CD4-positive, alpha-beta T cell treated with Interferon gamma for 1 hour (primary cell): ENCODE results near the gene HNRNPM.
A peak's percentile ranks its signal among the peaks of the same experiment; 100 is the strongest.
"Not testable (repeated sequence)": the region's sequence is repeated elsewhere in the genome, so short reads cannot be mapped to it uniquely, and the experiment has no call there.

Experiments used
- DNase-seq: peaks from one replicate; pipeline ENCODE4 v3.0.0-alpha.2; 2020

Gene HNRNPM

DNA sequence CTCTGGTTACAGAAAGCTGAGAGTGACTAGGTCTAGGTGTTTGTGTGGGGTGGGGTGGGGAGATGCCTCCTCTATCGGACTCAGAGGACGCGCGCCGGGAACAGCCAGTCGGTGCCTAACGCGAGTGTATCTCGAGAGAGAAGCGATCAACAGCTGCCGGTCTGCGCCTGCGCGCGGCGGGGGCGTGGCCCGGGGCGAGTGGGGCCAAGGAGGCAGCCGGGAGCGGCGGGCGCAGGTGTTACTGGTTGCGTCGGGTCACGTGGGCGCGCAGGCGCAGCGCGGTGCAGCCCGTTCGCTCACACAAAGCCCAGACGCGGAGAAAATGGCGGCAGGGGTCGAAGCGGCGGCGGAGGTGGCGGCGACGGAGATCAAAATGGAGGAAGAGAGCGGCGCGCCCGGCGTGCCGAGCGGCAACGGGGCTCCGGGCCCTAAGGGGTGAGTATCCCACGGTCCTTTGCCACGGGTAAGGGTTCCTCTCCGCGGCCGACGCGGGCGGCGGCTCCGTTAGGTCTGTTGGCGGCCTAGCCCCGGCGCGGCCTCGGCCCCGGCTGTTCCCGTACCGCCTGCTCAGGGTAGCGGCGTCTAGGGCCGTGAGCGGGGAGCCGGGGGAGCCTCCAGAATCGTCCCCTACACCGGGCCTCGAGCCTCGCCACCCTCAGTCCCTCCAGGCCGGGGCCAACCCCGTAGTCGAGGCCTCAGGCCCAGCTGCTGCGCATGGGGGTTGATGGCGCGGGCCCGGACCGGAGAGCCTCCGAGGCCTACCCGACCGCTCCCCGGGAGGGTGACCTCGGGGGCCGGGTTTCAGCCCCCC lies at the start of gene HNRNPM:
Gene HNRNPM (plus strand): TSS at position 299 of the 811 bp plus-strand sequence. CDS start 24 bp downstream, at position 323.
- peak; percentile 99 for DNase-seq

DNA sequence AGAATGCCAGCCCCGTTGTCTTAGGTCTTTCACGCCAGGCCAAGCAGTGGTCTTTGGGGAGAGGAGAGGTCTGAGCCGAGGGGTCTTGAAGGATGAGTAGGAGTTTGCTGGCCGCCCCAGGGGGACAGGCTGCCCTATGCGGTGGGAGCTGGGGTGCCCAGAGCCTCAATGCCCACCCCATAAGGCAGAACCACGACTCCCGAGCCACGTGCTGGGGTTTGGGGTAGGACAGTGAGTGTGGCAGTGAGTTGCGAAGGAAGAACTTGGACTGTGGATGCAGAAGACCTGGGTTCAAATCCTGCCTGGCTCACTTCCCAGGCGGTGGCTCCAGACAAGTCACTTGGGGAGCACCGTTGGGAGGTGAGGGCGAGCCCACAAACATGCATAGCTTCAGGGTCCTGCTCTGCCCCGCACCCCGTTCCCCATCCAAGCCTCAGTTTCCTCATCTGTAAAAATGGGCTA lies 49.1 kb upstream of the HNRNPM start:
- DNase-seq, result no peak

GRCh38 chr19:8396185-8396562 lies 48.6 kb upstream of the HNRNPM start:
- no peak for DNase-seq

DNA sequence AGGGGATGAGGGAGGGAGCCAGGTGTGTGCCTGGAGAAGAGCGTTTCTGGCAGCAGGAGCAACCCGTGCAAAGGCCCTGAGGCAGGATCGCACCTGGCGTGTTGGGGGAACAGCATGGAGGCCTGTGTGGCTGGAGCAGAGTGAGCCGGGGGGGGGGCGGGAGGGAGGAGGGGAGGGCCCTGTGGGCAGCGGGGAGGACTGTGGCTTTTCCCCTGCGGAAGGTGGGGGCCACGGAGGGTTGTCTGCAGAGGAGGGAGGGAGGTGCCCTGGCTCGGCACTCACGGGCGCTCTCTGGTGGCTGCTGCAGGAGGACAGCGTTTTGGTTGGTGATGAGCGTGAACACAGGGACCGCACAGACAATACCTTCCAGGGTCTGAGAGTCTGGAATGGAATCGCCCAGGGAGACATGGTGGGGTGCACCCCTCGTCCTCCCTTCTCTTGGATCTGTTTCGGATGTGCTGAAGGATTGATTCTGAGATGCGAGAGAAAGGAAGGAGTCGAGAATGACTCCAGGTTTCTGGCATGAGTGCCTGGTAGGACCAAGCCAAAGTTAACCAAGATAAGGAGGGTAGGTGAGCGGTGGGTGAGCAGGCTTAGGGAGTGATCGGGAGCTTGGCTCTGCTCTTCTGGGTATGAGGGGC lies 48.1 kb upstream of the HNRNPM start:
- peak; percentile 78 for DNase-seq

DNA sequence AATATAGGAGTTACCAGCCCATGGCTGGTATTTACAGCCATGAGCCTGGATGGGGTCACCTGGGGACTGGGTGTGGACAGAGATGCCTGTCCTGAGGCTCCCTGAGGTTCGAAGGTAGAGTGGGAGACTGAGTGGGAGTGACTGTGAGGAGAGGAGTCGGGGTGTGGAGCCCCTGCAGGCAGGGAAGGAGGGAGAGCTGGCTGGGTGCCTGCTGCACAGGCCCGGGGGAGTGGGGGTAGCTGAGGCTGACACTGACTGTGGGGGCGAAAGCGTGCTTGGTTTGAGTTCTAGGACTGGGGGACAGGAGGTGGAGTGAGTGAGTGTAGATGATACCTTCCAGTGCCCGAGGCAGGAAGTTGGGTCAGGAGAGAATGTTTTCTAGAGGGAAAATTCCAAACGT lies 47.5 kb upstream of the HNRNPM start:
- no peak for DNase-seq

- no peak for DNase-seq
Observed at GRCh38 chr19:8397746-8398310, 46.9 kb upstream of the HNRNPM start.

DNA sequence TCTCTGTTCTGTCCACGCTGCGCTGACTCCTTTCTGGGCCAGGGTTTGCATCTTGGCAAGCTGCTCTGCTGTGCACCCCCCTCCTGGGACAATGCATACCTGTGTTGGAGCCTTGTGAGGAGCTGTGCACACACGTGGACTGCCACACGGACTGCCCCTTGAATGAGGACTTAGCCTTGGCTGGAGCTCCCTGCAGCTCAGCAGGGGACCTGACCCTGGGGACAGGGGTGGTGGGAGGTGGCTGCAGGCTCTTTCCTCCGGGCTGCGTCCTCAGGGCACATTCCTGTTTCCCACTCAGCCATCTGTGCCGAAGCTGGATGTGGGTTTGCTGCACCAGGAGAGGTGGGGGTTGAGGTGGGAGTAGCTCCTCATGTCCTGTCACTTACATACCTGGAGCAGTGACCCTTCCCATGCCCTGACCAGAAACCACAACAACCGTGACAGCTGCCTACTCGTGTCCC lies 46.4 kb upstream of the HNRNPM start:
- DNase-seq, result no peak

DNA sequence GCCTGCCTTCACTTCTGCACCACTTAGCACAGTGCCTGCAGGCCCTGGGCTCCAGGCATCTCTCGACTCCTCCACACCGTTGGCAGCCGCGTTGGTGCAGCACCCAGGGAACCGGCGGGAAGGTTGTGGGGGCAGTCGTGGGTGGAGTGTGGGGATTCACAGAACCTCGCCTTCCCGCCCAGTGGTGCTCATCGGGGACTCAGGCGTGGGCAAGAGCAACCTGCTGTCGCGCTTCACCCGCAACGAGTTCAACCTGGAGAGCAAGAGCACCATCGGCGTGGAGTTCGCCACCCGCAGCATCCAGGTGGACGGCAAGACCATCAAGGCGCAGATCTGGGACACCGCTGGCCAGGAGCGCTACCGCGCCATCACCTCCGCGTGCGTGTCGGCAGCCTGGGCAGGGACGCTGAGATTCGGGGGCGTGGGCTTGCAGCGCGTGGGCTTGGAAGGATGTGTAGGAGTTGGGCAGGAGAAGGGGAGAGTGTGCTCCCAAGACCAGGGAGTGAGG lies 45.0 kb upstream of the HNRNPM start:
- DNase-seq, result no peak

GRCh38 chr19:8401981-8402411 lies 42.8 kb upstream of the HNRNPM start:
- DNase-seq, result no peak

GRCh38 chr19:8403098-8403819 lies 41.5 kb upstream of the HNRNPM start:
- no peak for DNase-seq

DNA sequence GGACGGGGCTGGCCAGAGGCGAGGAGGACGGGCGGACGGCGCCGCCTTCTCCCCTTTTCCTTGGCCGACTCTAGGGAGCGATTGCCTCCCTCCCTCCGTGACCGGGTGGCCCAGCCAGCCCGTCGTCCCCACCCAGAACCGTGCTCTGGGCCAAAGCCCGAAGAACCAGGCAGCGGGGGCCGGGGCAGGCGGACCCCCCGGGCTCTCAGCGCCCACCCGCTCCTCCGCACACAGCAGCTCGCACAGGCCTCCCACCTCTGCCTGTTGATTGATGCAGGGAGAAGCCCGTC lies 41.0 kb upstream of the HNRNPM start:
- no peak for DNase-seq

DNA sequence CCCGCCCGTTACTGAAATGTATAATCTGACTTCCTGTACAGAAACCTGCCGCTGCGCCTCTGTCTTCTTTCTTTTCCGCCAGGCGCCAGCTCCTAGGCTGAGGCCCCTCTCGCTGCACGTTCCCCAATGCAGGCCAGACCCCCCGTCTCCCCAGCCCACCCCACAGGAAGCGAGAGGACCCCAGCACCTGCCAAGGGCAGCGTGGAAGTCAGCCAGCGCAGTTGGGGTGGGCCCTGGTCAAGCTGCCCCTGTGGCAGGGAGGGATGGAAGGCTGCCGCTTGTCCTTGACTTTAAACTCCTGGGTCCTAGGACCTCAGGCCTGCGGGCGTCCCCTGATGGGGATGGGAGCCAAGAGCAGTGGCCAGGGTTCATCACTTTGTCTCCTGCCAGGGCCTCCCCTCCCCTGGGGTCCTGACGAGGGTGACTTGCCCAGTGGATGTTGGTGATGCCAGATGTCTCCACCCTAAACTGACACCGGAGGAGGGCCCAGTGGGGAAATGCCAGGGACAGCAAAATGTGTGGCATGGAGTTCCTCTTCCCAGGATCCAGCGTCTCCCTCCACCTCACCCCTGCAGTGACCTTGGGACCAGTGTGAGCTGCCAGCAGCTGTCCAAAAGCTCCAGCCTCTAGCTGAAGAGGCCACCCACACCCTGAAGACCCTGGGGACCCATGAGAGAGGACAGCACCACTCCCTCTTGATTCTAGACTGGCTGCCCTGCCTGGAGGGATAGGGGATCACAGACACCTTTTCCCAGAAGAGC lies 40.2 kb upstream of the HNRNPM start:
- DNase-seq, result no peak

DNA sequence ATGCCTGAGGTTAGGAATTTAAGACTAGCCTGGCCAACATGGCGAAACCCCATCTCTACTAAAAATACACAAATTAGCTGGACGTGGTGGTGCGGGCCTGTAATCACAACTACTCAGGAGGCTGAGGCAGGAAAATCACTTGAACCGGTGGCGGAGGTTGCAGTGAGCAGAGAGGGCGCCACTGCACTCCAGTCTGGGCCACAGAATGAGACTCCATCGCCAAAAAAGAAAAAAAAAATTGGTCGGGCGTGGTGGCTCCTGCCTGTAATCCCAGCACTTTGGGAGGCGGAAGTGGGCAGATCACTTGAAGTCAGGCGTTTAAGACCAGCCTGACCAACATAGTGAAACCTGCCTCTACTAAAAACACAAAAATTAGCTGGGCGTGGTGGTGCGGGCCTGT lies 34.1 kb upstream of the HNRNPM start:
- DNase-seq, result not testable (repeated sequence)

DNA sequence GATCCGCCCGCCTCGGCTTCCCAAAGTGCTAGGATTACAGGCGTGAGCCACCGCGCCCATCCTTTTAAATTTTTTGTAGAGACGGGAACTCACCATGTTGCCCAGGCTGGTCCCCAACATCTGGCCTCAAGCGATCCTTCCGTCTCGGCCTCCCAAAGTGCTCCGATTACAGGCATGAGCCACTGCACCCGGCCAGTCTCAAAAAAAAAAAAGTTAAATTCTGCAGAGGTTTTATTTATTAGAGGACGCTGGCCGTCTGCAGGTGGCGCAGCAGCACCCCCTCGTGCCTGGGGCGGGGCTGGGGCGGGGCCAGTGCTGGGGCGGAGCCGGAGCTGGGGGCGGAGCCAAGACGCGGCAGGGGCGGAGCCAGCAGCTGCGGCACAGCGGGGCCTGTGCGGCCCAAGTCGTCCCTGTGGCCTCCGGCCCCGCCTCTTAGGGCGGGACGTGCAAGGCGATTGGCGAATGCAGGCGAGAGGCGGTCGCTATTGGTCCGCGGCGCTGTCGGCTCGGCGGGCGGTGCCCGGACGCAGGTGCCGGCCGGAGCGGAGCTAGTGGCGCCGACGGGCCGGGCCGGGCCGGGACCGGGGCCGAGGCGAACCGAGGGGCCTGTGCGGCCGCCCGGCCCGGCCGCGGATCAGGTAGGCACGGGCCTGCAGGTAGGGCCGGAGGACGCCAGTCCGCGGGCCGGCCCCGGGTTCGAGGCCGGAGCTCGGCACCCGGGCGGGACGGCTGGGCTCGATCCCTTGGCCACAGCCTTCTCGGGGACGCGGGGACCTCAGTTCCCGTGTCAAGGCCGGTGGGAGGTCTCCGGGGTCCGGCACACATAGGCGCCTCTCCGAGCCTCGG lies 31.8 kb upstream of the HNRNPM start, which contains the start of gene MARCHF2:
Gene MARCHF2 (plus strand): TSS at position 523 of the 846 bp plus-strand sequence. CDS start 8,536 bp downstream, outside the sequence.
- peak; percentile 97 for DNase-seq

- DNase-seq, result no peak
Observed at GRCh38 chr19:8413629-8413995, 31.2 kb upstream of the HNRNPM start.

- no peak for DNase-seq
Observed at GRCh38 chr19:8416796-8417195, 28.0 kb upstream of the HNRNPM start.

DNA sequence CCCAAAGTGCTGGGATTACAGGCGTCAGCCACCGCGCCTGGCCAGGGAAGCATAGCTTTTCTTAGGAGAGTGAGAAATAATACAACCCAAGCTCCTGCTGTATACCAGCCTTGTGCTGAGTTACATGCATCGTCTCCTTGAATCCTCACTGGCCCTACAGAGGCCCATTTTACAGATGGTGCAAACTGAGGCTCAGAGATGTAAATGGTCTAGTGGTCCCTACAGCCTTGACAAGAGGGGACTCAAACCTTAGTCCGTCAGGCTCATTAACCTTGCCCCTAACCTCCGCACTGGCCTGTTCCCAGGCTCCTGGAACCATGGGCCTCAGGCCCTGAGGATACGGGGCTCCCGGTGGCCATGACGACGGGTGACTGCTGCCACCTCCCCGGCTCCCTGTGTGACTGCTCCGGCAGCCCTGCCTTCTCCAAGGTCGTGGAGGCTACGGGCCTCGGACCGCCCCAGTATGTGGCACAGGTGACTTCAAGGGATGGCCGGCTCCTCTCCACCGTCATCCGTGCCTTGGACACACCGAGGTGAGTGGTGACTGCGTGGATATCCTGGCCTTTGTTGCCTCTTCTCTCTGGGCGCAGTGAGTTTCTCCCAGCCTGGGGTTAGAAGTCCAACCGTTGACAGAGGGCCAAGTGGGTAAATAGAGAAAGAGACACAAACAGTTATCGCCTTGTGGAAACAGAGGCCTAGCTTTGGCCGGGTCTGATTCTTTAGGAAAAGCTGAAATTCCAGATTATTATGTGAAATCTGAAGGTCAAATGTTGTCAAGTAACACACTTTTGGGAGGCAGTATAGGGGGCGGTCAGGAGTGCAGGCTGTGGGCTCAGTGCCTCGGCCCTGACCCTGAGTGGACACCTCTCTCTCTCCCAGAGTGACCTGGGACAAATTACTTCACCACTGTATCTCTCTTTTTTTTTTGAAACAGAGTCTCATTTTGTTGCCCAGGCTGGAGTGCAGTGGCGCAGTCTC lies 23.0 kb upstream of the HNRNPM start:
- no peak for DNase-seq

- peak; percentile 65 for DNase-seq
Observed at GRCh38 chr19:8423817-8424223, 21.0 kb upstream of the HNRNPM start.

DNA sequence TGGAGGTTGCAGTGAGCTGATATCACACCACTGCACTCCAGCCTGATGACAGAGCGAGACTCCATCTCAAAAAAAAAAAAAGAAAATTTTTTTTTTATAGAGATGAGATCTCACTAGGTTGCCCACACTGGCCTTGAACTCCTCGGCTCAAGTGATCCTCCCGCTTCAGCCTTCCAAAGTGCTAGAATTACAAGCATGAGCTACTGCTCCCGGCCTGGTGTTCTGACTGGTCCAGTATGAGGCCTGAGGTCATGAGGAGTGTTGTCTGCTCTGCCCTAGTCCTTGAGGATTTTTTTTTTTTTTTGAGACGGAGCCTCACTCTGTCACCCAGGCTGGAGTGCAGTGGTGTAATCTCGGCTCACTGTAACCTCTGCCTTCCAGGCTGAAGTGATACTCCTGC lies 19.4 kb upstream of the HNRNPM start:
- not testable (repeated sequence) for DNase-seq

DNA sequence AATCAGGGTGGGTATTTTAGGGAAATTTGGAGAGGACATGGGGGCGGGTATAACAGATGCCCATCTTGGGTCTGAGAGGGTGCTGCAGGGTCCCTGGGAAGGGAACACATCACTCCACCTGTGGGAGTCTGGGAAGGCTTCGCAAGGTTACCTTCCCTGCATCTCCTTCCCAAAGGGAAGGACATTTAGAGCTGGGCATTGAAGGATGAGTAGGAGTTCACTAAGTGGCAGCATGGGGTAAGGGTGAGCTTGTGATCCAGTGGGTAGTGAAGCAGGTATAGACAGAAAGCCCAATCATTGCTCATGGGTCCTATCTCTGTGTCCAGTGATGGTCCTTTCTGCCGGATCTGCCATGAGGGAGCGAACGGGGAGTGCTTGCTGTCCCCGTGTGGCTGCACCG lies 18.5 kb upstream of the HNRNPM start:
- no peak for DNase-seq
